ES-I3 (cell line): ENCODE data around the gene TARS2.

Experiments
- H3K36me3 ChIP-seq: 2 replicates; pipeline ENCODE4 v1.6.1; 2013; ENCODE audit warnings: mild to moderate bottlenecking, low read length, control low read depth, moderate library complexity; ENCODE audit not compliant: insufficient read depth
- H3K4me1 ChIP-seq: 2 replicates; pipeline ENCODE4 v1.6.1; 2013; ENCODE audit warnings: mild to moderate bottlenecking, control low read depth, low read length; ENCODE audit not compliant: insufficient read depth
- H3K9ac ChIP-seq: 2 replicates; pipeline ENCODE4 v1.6.1; 2013; ENCODE audit warnings: low read depth, mild to moderate bottlenecking, low read length, moderate library complexity
- H3K9me3 ChIP-seq: 2 replicates; pipeline ENCODE4 v1.6.1; 2013; ENCODE audit warnings: mild to moderate bottlenecking, low read length, moderate library complexity; ENCODE audit not compliant: control insufficient read depth, insufficient read depth

The TARS2 gene

DNA sequence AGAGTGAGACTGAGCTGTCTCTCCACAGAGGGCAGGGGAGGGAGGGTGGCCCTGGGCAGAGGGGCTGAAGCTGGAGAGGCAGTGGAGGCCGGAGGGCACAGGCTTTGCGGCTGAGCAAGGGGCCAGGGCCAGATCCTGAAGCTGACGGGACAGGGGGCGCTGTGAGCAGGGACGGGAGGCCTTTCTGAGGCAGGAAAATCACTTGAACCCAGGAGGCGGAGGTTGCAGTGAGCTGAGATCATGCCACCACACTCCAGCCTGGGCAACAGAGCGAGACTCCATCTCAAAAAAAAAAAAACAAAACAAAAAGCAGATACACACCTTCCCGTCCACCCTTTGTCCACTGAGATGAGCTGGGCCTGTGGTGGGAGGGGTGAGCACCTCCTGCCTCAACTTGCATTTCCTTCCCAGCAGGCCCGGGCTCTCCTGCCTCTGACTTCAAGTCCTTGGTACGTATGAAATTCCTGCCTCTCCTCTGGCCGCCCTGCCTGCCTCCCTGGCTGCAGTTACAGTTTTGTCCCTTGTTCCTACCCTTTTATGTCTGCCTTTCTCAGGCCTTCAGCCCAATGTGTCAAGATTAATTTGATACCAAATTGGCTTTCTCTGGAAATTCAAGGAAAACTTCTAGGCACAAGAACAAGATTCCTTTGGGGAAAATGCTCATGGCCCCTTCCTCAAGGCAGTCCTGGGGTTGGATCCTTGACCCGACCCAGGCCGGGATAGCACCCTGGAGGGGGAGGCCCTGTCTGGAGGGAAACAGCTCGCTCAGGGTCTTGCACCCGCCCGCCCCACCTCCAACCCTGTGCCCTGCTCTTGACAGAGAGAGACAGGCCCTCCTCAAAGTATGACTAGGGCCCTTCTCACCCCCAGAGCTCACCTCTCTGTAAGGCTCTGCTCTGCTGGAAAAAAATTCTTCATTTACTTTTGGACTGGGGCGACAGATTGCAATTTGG is 50.8 kb downstream of the TARS2 start:
- Histone ChIP-seq H3K4me1 (peaks cover 27% of the 10 kb centered on the region), H3K9ac (peak overlapping the region; percentile 23; the same call in 1 of the 2 replicates), H3K36me3 (no peaks in the 10 kb centered on the region), H3K9me3 (no peaks in the 10 kb centered on the region)

DNA sequence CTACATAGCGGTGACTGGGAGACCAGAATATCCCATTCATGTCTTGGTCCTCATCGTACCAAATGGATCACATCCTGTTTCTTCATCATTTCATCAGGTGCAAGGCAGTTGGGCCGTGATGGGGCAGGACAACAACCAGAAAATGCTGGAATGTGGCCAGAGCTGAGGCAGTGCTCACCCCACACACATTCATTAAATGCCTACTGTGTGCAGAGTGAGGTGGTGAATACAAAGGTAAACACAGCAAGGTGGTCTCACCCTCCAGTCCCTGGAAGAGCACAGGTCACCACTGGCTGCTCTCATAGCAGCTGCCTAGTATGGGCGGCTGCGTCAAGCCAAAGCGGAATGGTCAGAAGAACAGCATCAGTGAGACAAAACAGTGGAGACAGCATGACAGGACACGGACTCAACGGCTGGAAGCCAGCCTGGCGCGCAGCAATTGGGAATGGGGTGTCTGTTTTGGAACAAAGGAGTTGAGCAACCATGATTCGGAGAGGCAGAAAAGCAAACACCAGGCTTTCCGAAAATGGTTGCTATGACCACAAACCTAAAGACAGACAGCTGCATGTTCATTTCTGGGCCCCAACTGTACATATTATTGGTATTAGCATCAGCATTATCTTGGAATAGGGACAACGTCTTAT is 56.4 kb downstream of the TARS2 start:
- Histone ChIP-seq H3K9me3 (no peaks in the 10 kb centered on the region), H3K9ac (no peak overlapping the region), H3K4me1 (peaks cover 5% of the 10 kb centered on the region), H3K36me3 (no peaks in the 10 kb centered on the region)

DNA sequence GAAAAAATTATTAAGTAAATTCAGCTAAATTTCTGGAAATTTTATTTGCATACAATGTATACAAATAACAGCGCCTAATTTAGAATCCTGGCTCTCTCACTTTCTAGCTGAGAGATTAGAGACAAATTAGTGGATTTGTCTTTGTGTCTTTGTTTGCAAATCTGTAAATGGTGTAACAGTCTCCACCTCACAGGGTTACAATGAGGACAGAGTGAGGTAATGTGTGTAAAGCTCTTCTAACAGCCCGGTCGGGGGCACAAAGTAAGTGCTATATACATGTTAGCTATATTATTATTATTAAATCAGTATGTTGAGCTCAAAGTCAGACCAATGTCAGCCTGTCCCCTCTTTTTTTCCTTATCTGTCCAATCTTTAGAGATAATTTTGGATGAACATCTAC is 57.0 kb downstream of the TARS2 start:
- H3K36me3 ChIP-seq = no peaks in the 10 kb centered on the region
- H3K4me1 ChIP-seq = no peaks in the 10 kb centered on the region
- H3K9me3 ChIP-seq = no peaks in the 10 kb centered on the region
- no peak overlapping the region for H3K9ac ChIP-seq

DNA sequence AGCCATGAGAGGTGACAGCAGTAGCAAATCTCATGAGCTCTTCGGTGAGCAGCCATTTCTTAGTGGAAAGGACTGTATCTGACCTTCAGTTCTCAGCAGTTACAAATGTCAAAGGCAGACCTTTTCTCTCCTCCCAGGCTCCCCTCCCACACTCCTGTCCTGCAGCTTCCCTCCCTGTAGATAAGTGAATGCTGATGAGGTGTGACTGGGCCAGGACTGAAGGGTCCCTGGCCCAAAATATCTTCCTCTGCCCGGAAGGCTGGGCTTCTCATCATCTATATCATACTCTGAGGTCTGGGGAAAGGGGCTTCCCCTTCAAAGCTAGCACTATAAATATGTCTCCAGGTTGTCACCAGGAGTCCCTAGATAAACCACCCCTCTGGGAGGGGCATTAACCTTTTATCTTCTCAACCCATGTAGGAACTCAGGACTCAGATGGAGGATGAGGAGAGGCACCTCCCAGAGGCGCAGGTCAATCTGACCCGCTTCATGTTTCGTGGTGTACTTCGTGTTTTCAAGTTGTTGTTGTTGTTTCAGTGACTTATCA is 58.3 kb downstream of the TARS2 start:
- H3K9me3 ChIP-seq = no peaks in the 10 kb centered on the region
- no peak overlapping the region for H3K9ac ChIP-seq
- no peaks in the 10 kb centered on the region for H3K4me1 ChIP-seq
- H3K36me3 ChIP-seq = no peaks in the 10 kb centered on the region

DNA sequence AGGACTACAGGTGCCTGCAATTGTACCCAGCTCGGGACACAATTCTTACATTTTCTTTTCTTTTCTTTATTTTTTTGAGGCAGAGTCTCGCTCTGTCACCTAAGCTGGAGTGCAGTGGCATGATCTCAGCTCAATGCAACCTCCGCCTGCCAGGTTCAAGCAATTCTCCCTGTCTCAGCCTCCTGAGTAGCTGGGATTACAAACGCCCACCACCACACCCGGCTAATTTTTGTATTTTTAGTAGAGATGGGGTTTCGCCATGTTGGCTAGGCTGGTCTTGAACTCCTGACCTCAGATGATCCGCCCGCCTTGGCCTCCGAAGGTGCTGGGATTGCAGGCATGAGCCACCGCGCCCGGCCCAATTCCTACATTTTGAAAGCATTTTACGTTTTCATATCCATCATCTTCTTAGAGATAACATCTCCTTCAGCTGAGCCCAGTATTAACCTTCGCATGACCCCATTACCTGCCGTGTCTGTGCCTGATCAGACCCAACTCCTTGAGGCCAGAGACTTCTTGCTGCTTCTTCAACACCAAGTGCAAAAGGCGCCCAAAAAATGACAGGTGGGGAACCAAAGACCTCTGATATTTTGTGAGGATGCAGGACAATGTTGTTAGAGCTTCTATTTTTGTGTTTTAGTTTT is 59.2 kb downstream of the TARS2 start:
- H3K36me3 ChIP-seq = no peaks in the 10 kb centered on the region
- H3K4me1 ChIP-seq = peaks cover 4% of the 10 kb centered on the region; the same call in 1 of the 2 replicates
- no peaks in the 10 kb centered on the region for H3K9me3 ChIP-seq
- no peak overlapping the region for H3K9ac ChIP-seq

GRCh38 chr1:150548324-150548631 is 61.1 kb downstream of the TARS2 start:
- H3K36me3 ChIP-seq = no peaks in the 10 kb centered on the region
- H3K4me1 ChIP-seq = peaks cover 16% of the 10 kb centered on the region
- H3K9ac ChIP-seq = peak overlapping the region; percentile 54
- H3K9me3 ChIP-seq = no peaks in the 10 kb centered on the region

DNA sequence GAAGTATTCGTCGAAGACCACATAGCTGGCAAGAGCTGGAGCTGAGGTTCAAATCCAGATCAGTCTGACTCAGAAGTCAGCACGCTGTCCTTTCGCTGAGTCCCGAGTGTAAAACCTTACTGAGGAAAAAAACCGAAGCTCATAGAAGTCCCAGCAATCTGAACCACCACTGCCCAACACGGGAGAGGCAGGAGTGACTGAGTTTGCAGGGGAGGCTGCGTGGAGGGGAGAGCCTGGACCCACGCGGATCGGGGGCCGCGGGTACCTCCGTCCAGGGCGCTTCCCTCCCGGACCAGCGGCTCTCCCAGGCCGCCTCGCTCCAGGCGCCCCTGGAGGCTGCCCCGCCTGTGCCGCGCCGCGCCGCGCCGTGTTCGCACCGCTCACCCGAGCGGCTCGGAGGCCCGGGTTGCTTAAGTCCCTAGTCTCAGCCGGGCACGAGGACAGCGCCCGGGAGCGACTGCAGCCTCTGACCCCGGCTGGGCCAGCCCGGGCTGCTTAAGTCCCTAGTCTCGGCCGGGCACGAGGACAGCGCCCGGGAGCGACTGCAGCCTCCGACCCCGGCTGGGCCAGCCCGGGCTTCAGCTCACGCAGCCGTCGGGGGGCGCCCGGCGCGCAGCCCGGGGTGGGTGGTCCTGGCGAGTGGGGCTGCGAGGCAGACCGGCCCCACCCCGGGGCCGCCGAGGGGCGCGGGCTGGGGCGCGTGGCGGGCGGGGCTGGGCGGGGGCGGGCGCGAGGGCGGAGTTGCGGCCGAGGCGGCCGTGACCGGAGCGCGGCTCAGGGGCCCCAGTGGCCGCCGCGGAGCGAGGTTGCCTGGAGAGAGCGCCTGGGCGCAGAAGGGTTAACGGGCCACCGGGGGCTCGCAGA is 61.6 kb downstream of the TARS2 start, which contains the start of gene ADAMTSL4:
TSS of gene ADAMTSL4 (plus strand) at position 777 of the 864 bp plus-strand sequence. CDS start 2,881 bp downstream, outside the sequence.
- no peaks in the 10 kb centered on the region for H3K9me3 ChIP-seq
- H3K4me1 ChIP-seq = peaks cover 16% of the 10 kb centered on the region
- H3K9ac ChIP-seq = peak within 1 kb of the TSS; percentile 83
- H3K36me3 ChIP-seq = no peaks in the 10 kb centered on the region

GRCh38 chr1:150549496-150550221 is 62.4 kb downstream of the TARS2 start:
- Histone ChIP-seq H3K9ac (peak overlapping the region; percentile 83), H3K4me1 (peaks cover 16% of the 10 kb centered on the region), H3K9me3 (no peaks in the 10 kb centered on the region), H3K36me3 (no peaks in the 10 kb centered on the region)

- Histone ChIP-seq H3K9me3 (no peaks in the 10 kb centered on the region), H3K9ac (peak overlapping the region; percentile 83; the same call in 1 of the 2 replicates), H3K4me1 (peaks cover 17% of the 10 kb centered on the region), H3K36me3 (0 out of 2 replicates have a peak, but pooled peaks cover 1% of the 10 kb centered on the region)
Measured at GRCh38 chr1:150550222-150551050, 63.2 kb downstream of the TARS2 start.

GRCh38 chr1:150551051-150551783 is 64.0 kb downstream of the TARS2 start:
- Histone ChIP-seq H3K4me1 (peaks cover 25% of the 10 kb centered on the region), H3K36me3 (peaks cover 7% of the 10 kb centered on the region; the same call in 1 of the 2 replicates), H3K9ac (no peak overlapping the region), H3K9me3 (no peaks in the 10 kb centered on the region)

- Histone ChIP-seq H3K4me1 (peaks cover 27% of the 10 kb centered on the region), H3K9me3 (no peaks in the 10 kb centered on the region), H3K9ac (no peak overlapping the region), H3K36me3 (peaks cover 7% of the 10 kb centered on the region; the same call in 1 of the 2 replicates)
Measured at GRCh38 chr1:150551784-150552127, 64.5 kb downstream of the TARS2 start.
